Measurements from ENCODE around the gene GPR87.

GPR87 gene, protein sequence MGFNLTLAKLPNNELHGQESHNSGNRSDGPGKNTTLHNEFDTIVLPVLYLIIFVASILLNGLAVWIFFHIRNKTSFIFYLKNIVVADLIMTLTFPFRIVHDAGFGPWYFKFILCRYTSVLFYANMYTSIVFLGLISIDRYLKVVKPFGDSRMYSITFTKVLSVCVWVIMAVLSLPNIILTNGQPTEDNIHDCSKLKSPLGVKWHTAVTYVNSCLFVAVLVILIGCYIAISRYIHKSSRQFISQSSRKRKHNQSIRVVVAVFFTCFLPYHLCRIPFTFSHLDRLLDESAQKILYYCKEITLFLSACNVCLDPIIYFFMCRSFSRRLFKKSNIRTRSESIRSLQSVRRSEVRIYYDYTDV

DNA sequence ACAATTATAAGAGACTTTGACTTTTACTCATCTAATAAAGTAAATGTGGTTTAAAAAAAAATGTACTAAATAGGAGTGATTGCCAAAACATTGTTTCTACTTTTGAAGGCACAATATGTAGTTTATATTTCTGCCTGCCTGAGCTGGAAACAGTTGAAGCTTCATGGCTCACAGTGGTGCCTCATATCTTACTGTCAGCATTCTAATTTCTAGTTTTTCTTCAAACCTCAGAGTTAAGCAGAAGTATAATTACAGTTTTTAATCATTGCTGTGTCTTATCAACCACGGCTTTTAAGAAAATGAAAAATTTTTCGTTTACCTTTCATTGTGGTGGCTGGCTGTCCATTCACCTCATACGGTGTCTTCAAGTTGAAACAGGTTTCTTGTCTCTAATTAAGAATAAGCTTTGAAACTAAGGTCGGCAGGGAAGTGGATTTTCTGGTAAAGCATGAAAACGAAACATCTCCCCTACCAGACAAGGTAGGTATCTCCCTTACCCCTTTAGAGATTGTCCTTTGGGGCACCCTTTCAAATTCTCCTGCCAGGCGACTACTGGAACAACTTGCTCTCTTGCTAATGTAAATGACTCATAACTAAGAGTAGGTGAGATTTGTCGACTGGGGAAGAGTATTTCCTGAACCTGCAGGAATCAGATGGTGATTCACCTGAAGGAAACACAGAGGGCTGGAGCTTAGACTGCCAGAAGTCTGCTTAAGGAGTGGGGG lies at the start of gene GPR87:
Gene GPR87 (minus strand): TSS at position 554 of the 725 bp plus-strand sequence. CDS start 16,720 bp downstream, outside the sequence.
- no peak for DNase-seq

DNA sequence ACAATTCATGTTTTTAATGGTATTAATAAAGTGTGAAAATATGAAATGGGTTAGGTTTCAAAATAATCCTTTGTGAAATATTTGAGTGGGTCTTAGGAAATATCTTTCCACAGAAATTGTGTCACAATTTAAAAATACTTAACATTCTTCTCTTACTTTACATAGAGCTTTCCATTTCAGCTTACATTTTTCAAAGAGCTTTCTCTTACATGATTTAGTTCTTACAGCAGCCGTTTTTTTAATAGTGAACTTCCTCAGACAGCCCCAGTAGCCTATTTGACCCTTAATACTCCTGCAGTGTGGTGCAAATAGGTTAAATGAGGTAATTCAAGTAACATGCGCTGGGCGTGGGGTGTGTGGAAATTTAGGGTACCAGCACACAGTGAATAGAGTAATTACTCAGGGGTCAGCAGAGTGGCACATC lies 46.1 kb upstream of the GPR87 start:
- DNase-seq: no peak

DNA sequence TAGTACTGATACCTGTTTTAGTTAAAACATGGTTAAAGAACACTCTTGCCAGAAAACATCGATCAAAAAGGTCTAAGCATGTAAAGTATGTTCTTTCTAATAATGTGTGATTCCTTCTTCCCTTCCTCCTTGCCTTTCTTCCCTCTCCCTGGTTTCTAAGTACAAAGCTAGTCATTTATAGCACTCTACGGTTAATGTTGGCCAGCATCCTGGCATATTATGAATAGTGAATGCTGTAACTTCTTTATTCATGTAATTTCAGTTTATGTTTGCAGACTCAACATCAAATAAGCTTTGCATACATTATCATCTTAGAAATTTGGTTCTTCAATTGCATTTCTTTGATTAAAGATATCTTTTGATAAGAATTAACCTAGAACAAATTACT lies 40.8 kb upstream of the GPR87 start:
- no peak for DNase-seq

DNA sequence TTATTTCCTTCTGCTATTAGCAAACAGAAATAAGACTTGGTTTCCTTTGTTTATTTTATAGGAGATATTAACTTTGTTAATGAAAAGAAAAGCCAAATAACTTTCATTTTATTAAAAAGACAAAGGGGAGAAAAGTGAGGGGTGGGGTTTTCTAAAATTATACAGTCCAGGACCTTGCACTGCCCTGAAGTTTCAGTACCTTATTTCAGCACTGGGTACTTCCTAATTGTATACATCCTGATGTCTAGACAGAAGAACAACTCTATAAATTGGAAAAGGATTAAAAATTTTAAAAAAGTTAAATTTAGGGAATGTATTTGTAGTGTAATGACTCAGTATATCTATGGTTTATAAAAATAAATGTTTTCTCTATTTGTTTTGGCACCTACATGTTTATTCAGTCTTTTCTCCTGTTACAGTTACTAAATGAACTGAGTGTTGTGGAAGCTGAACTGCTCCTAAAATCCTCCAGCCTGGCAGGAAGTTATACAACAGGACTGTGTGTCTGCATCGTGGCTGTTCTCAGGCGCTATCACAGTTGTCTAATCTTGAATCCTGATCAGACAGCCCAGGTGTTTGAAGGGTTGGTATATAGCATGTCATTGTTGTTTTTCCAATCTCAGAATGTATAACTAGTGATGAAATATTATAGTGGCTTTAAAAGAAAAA lies 40.3 kb upstream of the GPR87 start:
- DNase-seq: no peak

DNA sequence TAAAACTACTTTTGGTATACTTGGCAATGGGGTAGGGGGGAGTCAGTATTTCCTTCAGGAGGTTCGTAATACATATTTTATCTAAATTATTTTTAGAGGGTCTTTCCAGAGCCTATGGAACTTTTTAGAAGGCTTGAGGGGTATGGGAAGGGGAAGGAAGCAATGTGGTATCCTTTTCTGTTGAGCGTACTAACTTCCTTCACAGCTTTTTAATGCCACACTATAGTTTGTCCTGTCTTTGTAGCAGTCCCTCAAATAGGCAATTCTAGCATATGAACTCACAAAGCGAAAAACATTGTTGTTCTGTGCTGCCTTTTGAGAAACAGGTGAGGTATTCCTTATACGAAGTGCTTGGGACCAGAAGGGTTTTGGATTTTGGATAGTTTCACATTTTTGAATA lies 35.0 kb upstream of the GPR87 start:
- no peak for DNase-seq

DNA sequence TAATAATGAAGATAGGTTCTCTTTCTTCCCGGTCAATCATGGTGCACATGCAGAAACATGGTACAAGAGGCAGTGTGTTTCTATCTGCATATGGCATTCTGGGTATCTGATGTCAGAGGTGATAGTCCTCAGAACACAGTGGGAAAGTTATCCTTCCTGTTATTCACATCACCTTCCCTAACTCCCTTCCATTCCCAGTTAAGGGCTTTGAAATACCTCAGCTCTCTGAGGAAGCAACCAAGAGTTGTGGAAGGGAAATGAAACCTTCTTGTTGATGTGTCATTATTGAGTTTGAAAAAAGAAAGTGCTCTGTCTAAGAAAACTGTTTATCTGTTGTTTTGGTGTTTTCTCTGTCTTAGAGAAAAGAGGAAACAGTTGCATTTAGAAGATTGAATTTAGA lies 34.6 kb upstream of the GPR87 start:
- no peak for DNase-seq

DNA sequence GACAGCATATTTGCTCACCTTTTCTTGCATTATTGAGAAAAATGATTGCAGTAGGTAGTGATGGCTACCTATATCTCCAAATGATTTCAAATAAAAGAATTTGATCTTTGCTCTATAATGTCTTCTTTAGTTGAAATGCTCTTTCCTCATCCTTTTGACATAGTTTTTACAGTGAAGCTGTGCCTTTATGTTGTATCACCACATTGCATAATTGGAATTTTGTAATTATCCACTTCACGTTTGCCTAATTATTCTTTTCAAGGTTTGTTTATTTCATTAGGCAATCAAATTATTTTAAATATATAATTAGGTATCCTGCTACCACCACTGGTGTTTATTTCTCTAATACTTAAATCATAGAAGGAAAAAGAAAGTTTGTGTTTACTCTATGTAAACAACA lies 34.0 kb upstream of the GPR87 start:
- no peak for DNase-seq

DNA sequence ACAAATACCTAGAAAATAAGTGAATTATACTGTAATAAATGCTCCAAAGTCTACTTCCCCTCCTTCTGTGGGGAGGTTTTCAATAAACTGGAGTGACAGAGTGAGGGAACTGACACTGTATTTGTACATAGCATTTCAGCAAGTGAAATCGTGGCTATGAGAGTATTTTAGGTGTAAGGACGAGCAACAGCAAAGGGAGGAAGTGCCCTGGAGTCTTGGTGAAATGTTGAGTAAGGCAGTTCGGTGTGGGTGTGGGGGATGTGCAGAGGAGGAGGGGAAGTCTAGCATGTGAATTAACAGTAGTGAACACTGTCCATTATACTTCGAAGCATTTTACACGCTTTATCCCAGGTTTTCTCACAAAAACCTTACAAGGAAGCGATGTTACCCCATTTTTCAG lies 30.8 kb upstream of the GPR87 start:
- no peak for DNase-seq

DNA sequence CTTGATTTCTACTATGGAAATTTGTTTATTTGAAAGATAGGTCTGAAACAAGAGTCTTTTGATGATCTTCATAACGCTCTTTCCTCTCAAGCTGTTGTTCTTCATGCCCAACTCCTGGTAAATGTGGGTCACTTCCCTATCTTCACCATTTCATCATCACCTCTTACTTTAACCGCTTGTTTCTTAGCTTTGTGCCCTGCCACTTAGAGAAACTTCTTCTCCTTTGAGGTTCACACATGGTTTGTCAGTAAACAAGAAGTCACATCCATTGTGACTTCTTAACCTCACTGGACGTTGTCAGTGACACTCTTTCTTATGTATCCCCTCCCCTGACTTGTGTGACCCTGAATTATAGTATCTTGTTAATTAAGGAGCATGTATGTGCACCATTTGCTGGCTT lies 29.7 kb upstream of the GPR87 start:
- no peak for DNase-seq

DNA sequence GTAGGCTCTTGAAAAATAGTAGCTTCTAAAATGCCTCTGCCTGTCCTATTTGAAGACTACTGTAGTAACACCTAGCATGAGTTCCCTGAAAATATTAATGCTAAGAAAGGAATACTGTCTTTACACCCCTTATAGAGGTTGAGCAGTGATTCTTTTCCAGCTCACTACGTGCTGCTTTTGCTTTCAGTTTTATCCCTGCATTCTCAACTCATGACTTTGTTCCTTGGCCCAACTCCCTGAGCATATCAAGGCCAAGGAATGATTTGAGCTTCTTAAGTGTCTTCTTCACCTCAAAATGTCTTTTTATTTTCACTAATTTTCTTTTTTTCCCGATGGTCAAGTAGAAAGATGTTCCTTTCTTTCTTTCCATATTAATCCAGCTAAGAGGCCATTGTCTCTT lies 29.2 kb upstream of the GPR87 start:
- DNase-seq: no peak

DNA sequence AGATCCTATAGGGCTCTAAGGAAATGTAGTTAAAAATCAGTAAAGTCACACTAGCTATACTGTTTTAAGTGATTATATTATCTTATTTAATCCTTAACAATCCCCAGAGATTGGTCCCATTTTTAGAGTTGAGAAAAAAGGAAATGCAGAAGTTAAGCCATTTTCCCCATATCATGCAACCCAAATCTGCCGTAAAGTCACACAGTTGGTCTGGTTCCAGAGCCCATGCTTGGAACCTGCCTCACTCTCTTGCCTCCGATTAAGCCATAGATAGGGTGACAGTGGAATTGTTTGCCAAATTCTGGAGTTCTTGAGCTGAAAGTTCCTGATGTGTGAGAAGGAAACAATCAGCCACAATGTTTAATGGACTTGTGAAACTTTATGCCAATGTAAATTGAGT lies 15.1 kb upstream of the GPR87 start:
- no peak for DNase-seq

DNA sequence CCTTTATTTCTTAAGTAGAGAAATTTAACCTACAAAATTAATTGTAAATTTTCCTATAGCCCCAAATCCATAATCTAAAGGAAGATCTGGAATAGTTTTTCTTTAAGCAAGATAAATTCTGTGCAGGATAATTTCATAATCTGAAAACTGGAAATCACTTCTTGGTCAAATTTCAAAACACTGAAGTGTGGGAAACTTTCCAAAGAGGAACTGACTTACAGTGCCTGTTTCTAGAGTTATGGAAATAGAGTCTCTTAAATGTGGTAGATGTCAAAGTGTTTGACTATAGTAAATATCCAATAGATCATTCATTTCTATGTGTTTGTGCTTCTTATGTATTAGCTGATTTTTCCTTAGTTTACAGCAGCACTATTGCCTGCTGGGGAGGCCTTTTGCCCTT lies 14.3 kb upstream of the GPR87 start:
- no peak for DNase-seq

DNA sequence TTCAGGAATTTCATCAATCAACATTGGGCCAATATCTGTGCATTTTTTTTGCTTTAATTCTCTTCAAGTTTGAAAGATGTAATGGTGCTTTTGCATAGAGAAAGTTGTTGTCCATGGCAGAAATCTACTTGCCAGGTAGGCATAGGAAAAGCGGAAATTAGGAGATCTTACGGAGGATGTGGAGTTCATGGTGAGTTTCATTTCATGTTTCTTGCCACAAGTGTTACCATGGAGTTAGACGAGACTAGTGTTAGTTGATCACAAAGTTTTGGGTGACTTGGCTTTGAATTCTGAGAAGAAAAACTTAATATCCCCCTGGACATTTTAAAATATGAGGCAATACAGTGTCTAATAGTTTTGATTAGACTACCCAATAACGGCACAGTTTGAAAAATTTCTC lies 13.8 kb upstream of the GPR87 start:
- no peak for DNase-seq

DNA sequence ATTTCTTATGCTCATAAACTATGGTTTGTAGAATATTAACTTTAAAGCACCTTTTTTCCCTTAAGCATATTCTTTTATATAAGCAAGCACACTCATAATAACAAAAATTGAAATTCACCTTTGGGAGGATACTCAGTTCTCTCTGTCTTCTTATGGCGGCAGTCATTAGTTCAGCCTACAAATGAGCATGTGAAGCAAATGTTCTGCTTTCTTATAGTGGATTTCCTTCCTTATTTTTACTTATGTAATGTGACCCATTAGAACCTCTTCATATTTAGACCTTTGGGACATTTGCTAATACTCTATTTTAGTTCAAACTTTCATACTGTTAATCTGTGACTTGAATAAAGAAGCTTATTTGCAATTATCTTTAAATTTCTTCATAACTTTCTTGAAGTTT lies 12.7 kb upstream of the GPR87 start, which contains the start of gene P2RY13:
Gene P2RY13 (minus strand): TSS at position 187 of the 400 bp plus-strand sequence. CDS start 21 bp downstream, at position 166.
- no peak for DNase-seq

DNA sequence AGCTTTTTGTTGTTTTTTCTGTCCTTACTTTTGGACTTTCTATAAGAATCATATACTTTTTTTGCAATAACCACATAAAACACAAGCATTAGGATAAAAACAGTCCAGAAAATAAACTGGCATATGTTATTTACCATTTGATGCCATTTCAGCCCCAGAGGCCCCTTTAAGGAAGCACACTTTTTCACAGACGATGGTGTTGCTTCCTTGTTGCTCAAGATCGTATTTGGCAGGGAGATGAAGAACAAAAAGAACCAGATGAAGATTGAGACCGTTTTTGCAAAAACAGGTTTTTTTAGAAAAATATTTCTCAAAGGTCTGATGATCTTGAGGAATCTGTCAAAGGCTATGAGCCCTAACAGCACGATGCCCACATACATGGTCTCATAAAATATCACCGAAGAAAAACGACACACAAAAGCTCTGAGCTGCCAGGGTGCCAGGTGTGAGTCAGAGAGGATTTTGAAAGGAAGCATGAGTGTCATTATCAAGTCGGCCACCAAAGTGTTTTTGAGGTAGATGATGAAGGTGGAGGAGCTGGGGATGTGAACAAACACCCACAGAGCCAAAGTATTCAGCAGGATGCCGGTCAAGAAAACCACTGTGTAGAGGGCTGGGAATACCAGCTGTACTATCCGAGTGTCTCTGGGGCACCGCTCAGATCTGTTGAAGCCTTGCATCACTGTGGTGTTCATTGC lies 11.8 kb upstream of the GPR87 start:
- no peak for DNase-seq

DNA sequence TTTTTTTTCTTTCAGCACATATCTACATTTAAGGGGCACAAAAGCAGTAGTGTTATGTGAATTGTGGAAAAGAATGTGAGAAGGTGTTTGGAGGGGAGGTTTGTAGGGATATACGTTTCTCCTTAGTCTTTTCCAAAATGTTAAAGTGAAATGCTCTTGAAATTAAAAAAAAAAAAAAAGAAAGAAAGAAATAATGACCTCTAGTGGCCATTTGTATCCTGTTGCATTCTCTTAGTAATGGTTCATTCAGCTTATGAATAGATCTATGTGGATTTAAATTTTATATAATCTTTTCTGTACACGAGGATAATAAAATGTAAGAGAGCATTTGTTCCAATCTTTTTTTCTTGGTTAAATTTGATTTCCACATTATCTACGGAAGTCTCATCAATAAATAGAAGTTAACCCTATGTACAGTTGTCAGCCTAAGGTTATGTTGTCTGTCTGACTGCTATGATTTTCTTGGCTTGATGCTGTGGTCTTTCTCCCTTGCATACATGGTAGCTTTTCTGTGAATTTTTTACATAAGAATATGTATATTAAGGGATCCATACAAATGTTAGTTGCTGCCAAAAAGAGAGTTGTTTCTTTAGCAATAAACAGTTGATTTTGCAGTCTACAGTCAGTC lies 11.1 kb upstream of the GPR87 start:
- DNase-seq: no peak

DNA sequence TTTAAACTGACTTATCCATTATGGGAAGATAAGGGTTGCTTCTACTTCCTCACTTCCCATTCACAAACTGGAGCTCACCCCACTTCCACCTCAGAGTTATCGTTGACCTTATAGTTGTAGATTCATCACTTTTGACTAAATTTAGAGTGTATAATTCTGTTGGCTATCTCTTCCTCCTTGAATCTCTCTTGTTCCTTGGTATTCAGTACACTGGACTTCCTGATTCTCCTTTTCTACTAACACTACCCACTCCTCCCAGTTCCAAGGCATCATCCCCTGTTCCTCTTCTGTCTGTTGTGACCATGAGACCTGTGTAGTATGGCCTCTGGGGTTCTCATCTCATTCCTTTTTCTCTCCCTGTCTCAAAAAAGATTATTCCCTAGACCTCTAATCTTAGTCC lies 5.9 kb upstream of the GPR87 start:
- no peak for DNase-seq

DNA sequence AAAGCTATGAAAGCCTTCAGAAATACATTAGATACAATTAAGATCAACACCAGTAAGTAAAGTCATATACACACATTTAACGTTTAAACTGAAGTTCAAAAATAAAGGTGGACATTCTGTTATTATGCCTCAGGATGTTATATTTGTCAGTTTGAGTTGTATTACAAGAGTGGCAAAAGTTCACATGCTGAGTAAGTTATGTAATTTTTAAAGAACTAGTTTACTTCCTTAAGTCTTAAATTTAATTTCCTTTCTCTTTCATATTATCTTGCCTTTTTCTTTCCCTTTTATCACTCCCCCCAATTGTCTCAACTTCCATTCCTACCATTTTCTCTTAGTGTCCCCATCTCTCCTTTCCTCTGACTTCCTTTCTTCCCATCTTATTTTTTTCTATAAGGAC lies 4.9 kb upstream of the GPR87 start:
- DNase-seq: no peak

DNA sequence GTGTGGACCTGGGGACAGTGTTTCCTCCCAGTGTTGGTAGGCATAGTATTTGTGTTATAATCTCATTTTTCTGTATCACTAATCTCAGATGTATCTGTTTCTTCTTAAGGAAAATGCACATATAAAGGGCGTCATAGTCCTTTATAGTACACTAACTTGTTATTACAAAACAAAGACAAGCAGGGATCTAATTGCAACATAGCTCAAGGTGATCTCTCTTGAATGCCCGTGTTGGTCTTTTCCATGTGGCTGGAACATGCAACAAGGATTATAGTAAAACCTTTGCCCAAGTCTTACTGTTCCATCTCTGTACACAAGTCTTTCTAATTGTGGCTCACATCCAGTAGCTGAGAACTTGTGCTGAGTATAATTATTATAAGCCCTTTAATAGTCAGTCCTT lies 3.5 kb upstream of the GPR87 start:
- DNase-seq: no peak

DNA sequence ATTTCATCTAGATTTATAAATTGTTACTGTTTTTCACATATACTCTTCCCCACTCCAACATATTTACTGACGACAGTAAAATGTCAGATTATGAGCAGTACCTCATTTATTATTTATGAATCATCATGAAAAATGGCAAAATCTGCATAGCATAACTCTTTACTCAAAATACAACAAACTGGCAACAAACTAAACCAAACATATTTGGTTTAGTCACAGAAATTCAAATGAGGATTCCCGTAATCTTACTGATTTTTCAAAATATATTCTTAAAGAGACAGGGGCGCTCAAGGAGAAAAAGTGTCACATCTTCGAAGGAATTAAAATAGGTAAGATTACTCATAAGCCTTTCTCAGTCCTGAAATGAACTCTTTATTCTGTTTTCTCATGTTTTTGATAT lies 3.0 kb upstream of the GPR87 start:
- no peak for DNase-seq

DNA sequence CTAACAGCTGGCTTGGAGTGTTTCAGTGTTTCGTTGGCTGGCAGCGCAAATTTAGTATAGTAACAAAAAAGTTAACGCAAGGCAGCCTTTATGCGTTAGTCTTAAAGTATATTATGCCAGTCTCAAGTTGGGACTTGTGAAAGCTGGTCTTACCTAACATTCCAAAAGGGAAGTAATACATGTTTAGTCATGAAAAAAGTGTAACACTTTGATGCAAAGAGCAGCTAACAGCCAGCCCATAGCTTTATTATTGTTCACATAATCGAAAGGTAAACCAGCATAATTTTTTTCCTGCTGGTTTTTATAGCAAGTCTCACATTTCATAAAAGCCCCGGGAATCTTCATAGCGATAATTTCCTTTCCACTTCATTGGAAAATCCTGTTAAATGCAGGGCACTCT lies 2.4 kb upstream of the GPR87 start:
- DNase-seq: no peak

DNA sequence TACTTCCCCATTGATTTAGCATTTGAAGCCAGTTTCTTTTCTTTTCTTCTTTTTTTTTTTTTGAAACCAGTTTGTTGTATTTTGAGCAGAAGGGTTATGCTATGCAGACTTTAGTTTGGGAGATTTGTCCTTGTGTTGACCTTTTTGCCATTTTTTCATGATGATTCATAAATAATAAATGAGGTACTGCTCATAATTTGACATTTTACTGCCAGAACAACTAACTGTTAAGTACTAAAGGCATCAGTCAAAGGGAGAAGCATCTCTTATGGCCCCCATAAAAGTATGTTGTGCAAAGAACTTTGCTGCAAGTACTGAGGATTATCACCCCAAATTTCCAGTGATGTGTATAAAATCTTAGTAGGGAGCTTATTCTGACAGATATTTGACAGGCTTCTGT lies 1.7 kb upstream of the GPR87 start:
- DNase-seq: no peak

DNA sequence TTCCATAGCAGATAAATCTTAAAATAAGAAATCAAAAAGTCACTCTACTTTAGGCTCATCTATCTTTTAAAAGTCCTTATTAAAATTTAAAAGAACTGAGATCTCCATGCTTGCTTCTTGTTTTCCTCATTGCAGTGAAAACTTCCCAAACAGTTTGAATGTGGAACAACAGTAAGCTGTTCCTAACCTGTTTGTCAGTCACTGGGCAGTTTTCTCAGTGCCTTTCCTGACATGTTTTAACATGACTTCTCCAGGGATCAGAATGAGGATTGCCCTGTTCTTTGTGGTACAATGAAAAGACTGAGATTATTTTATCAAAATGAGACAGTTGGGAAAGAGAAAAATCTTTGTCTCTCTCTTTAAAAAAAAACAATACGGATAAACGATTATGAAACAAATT lies 774 bp downstream of the GPR87 start:
- no peak for DNase-seq

Data from NCI-H187 treated with DMSO at 0.1 percent for 48 hours (cell line).